Ovary (tissue), 9 donors: ENCODE results near the gene GSTT2B. TPM values are rescaled to one million over a fixed set of nuclear protein-coding genes. Genes with fewer than 3 reads are reported as not detected.
"Not testable (repeated sequence)": the region's sequence is repeated elsewhere in the genome, so short reads cannot be mapped to it uniquely, and the experiment has no call there.

Experiments used
- DNase-seq, 5 donors: peaks; one replicate each; pipeline ENCODE4 v3.0.0-alpha.2; 2019 to 2020
- H3K27ac ChIP-seq, 2 donors: fragments of 200-600 bp; one replicate each; pipeline versions ENCODE4 v1.5.1 to v1.8.0; 2019 to 2022
- H3K27me3 ChIP-seq: fragments of 200-600 bp; one replicate; pipeline ENCODE4 v1.8.0; 2022
- H3K36me3 ChIP-seq: fragments of 200-600 bp; sonication (generic); one replicate; pipeline ENCODE4 v1.5.1; 2019
- H3K4me1 ChIP-seq: one replicate; pipeline ENCODE4 v1.8.1; 2013; ENCODE audit warnings: mild to moderate bottlenecking, moderate library complexity; ENCODE audit not compliant: insufficient read depth
- H3K4me3 ChIP-seq: fragments of 200-600 bp; sonication (generic); one replicate; pipeline ENCODE4 v1.5.1; 2017
- H3K9me3 ChIP-seq, 2 donors: fragments of 200-600 bp in 1 of 2; sonication (generic) in 1 of 2; one replicate each; pipeline versions ENCODE4 v1.5.1 to v1.8.1; 2013 to 2019; ENCODE audit warnings: mild to moderate bottlenecking in 1 of 2, moderate library complexity in 1 of 2
- EP300 ChIP-seq: sonication (generic); formaldehyde crosslinking; IDR thresholded peaks from one replicate; pipeline ENCODE4 v1.6.1; 2017; ENCODE audit warnings: antibody characterized with exemption
- POLR2A ChIP-seq: fragments of 450-650 bp; IDR thresholded peaks from one replicate; pipeline ENCODE4 v1.6.1; 2017; ENCODE audit warnings: antibody characterized with exemption, mild to moderate bottlenecking, moderate library complexity
- WGBS, 3 donors: extraction: QIAGEN DNeasy Blood & Tissue Kit in 1 of 3; methylation state at CpG; one replicate each; pipeline versions ENCODE4 v1.1.5 to v1.1.7; 2013 to 2017; 5-methylcytosine and 5-hydroxymethylcytosine counted together
- intact Hi-C, 4 donors: fragments of 100-400 bp; cut with DNase I; formaldehyde crosslinking; loops; one replicate each; pipeline versions ENCODE4 v1.11.0 to v1.15.1; 2022 to 2023
- polyA plus RNA-seq, 2 donors: library from polyadenylated mRNA; stranded (reverse); fragments of 200-250 nt in 1 of 2; fragments of 350-450 nt in 1 of 2; fragmentation: Illumina TruSeq in 1 of 2; extraction: RNeasy Lipid Tissue Mini Kit (QIAGEN cat#74804) in 1 of 2; gene quantifications; one replicate each; pipeline ENCODE4 v1.2.3, GENCODE V29; 2013 to 2014
- total RNA-seq, 7 donors: library from RNA; depleted of rRNA in 2 of 7; stranded (reverse); fragments of >200 nt in 2 of 7; fragmentation: NEBNext Ultra II Directional in 3 of 7; extraction: Animal tissue kit (Norgen Biotek cat#: 25700) in 3 of 7; gene quantifications; one replicate each; pipeline versions ENCODE4 v1.1.0 to v1.2.4, GENCODE V29; 2016 to 2023
- TF ChIP-seq, protein P1 (sequence below), 3 donors: fragments of 450-650 bp in 2 of 3; fragments of 200-600 bp in 1 of 3; IDR thresholded peaks; one replicate each; pipeline versions ENCODE4 v1.5.1 to v1.8.0; 2016 to 2022; ENCODE audit warnings: antibody characterized with exemption in 3 of 3, mild to moderate bottlenecking in 1 of 3
- donor health status: DM: no; HTN: no; CAD: no; lungs with moderate emphysema.
- donor health status: DM: no; HTN: no; CAD: no.
- donor health status: Bipolar disorder and iron deficiency.
- donor health status: DM: yes; HTN: yes; CAD: no.
- donor health status: DM: no; HTN: no; CAD: no.
- donor health status: DM: yes; HTN: yes; CAD: no.

GSTT2B gene
- total and polyA plus RNA-seq, 9 donors: 5.8 to 20.9 (median 12.3) TPM

DNA sequence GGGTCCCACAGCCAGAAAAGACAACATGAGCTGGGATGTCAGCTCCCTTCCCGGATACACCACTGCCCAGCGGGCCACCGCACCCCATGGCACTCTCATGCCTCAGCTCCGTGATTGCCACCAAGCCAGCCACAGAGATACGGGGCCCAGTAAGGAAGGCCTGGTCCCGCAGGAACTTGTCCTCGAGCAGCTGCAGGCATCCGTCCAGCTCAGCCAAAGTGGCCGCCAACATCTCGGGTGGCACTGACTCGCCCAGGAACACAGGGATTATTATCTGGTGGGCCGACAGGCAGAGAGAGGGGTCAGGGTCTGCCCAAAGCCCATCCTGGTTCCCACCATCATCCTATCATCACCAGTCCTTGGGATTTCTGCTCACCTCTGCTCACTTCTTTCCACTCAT is 16.3 kb upstream of the GSTT2B start:
- DNase-seq, H3K9me3 ChIP-seq, H3K4me1 ChIP-seq, H3K36me3 ChIP-seq, intact Hi-C loops, H3K27ac ChIP-seq, H3K27me3 ChIP-seq, H3K4me3 ChIP-seq: not testable (repeated sequence)
- WGBS, 3 donors: 91% methylated on average over 7 of the region's 12 CpGs; no CpG with 5 or more reads in 2 of the 3 donors

DNA sequence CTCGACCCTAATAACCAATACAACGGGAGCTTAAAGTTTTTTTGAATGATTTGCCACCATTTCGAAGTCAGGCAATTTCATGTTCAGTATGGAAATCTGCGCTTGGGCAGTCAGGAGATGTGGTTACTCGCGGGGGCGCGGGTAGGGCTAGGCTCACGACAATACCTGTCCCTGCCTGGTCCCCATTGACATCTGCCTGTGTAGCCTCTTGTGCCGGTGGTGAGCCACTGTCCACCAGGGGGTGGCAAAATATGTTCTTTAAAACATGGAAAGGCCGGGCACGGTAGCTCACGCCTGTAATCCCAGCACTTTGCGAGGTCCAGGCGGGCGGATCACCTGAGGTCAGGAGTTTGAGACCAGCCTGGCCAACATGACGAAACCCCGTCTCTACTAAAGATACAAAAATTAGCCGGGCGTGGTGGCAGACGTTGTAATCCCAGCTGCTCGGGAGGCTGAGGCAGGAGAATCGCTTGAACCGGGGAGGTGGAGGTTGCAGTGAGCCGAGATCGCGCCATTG is 13.9 kb upstream of the GSTT2B start:
- not testable (repeated sequence) for H3K9me3 ChIP-seq, H3K36me3 ChIP-seq, H3K27me3 ChIP-seq, DNase-seq, H3K4me3 ChIP-seq, H3K27ac ChIP-seq, H3K4me1 ChIP-seq
- 17 to 20% methylated on average over 6 to 8 of the region's 27 CpGs; no CpG with 5 or more reads in 1 of the 3 donors for WGBS, 3 donors
- intact Hi-C loops: loop anchor here in 2 of 4 donors (5.0 kb wide), 2 partner anchors 43 to 48 kb away; no protein-coding TSS in a partner anchor

DNA sequence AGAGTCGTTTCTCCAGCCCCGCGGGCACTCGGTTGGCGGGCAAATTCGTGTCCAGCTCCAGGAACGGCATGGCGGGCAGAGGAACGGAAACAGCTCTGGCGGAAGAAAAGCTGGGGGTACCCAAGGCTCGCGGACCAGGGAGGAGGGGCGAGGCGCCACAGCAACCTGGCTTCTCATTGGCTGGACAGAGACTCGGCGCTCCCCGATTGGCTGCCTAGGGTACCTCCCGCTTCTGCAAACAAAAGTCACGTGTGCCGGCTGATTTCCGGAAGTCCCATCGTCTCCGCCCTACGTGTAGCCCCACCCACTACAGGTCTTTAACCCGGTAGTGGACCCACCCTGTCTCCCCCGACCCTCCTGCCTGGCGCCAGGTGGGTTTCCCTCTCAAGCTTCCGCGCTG is 13.3 kb upstream of the GSTT2B start, which contains the start of gene DDT:
Gene DDT, minus strand, starts transcription at position 97 of the 400 bp plus-strand sequence. Its CDS starts 27 bp downstream, at position 70.
- H3K4me3 ChIP-seq: not testable (repeated sequence)

DNA sequence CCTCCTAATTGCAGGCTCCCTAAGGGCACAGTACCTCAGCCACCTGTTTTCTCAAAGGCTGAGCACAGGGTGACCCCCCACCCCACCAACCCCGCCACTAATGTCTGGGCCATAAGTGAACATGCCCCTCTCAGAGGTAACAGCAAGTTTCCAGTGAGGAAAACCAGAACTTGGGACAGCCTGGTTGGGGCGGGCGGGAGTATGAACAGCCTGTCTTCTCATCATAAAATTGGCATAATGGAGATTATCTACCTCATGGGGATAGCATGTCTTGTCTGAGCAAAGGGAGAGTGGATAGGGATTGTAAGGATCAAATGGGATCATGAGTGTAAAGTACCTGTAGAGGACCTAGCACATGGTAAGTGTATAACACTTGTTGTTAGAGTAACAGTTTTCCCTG is 10.9 kb upstream of the GSTT2B start:
- not testable (repeated sequence) for H3K27me3 ChIP-seq, H3K4me1 ChIP-seq, H3K36me3 ChIP-seq, H3K4me3 ChIP-seq, DNase-seq, H3K27ac ChIP-seq, H3K9me3 ChIP-seq
- intact Hi-C loops: loop anchor here in 2 of 4 donors (5.0 kb wide), 2 partner anchors 40 to 45 kb away; no protein-coding TSS in a partner anchor
- 91 to 98% (median 91%) methylated on average over 3 of the region's 3 CpGs for WGBS, 3 donors

More for the DNA sequence above, 13.3 kb upstream of the GSTT2B start, which contains the start of gene DDT:
- not testable (repeated sequence) for H3K4me1 ChIP-seq, H3K9me3 ChIP-seq, H3K27me3 ChIP-seq, H3K27ac ChIP-seq, H3K36me3 ChIP-seq, DNase-seq
- intact Hi-C loops: loop anchor here in 2 of 4 donors (5.0 kb wide), 2 partner anchors 42 to 47 kb away; no protein-coding TSS in a partner anchor
- no CpG with 5 or more reads among the region's 29 CpGs for WGBS, 3 donors

DNA sequence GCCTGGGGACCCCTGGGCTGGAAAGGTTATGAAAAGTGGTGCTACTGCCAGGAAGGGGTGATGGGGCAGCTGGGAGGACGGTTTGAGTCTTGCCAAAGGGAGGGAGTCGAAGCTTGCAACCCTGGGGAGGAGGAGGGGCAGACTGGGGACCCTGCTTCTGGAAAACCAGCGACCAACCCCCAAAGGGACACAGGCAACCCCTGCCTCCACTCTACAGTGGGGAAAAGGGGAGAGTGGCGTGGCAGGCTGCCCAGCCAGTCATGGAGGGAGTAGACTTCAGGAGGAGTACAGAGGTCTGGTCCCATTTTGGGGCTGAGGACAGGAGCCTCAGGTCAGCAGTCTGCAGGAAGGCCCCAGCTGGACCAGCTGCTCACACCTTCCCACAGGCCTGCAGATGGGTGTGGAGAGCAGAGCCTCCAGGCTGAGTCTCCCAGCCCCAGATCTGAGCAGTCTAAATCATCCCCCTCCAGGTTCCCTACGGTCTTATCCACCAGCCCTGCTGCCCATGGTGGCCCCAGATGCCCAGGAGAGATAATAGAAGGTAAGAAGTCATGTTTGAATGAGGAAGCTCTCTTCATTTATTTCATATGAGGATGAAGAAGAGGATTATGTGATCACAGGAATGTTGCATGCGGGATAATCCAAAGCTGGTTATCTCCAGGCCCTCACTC is 10.0 kb upstream of the GSTT2B start:
- TF ChIP-seq EP300 (no peak), POLR2A (no peak)
- TF ChIP-seq, protein P1, sequence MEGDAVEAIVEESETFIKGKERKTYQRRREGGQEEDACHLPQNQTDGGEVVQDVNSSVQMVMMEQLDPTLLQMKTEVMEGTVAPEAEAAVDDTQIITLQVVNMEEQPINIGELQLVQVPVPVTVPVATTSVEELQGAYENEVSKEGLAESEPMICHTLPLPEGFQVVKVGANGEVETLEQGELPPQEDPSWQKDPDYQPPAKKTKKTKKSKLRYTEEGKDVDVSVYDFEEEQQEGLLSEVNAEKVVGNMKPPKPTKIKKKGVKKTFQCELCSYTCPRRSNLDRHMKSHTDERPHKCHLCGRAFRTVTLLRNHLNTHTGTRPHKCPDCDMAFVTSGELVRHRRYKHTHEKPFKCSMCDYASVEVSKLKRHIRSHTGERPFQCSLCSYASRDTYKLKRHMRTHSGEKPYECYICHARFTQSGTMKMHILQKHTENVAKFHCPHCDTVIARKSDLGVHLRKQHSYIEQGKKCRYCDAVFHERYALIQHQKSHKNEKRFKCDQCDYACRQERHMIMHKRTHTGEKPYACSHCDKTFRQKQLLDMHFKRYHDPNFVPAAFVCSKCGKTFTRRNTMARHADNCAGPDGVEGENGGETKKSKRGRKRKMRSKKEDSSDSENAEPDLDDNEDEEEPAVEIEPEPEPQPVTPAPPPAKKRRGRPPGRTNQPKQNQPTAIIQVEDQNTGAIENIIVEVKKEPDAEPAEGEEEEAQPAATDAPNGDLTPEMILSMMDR (IDR thresholded peaks at IDR 0.05): no peak
- 56 to 73% (median 65%) methylated on average over 6 of the region's 6 CpGs for WGBS, 3 donors

DNA sequence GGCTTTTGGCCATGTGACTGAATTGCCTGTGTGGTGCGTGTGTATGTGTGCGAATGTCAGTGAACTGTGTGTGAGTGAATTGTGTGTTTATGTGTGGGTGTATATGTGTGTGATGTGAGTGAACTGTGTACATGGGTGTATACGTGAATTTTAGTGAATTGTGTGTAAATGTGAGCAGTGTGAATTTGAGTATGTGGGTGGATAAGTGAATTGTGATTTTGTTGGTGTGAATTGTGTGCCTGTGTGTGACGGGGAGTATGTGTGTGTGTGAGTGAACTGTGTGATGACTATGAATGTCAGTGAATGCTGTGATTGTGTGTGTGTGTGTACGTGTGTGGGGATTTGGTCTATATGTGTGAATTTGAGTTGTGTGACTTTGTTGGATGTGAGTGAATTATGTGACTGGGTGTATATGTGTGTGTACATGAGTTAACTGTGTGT is 9.2 kb upstream of the GSTT2B start:
- WGBS, 3 donors: 76 to 82% (median 81%) methylated on average over 5 of the region's 5 CpGs
- Histone ChIP-seq H3K4me1 (no peaks in the 10 kb centered on the region), H3K9me3 (no peaks in the 10 kb centered on the region), H3K36me3 (no peaks in the 10 kb centered on the region), H3K4me3 (no peak overlapping the region), H3K27ac (no peak overlapping the region), H3K27me3 (no peaks in the 10 kb centered on the region)
- DNase-seq: no peak
- TF ChIP-seq EP300 (no peak), POLR2A (no peak)
- TF ChIP-seq, protein P1 (IDR thresholded peaks at IDR 0.05): no peak
- intact Hi-C loops: loop anchor here in 2 of 4 donors (5.0 kb wide), 2 partner anchors 38 to 43 kb away; no protein-coding TSS in a partner anchor

More for the DNA sequence above, 10.0 kb upstream of the GSTT2B start:
- intact Hi-C loops: loop anchor here in 2 of 4 donors (5.0 kb wide), 2 partner anchors 39 to 44 kb away; no protein-coding TSS in a partner anchor
- Histone ChIP-seq H3K27me3 (no peaks in the 10 kb centered on the region), H3K27ac (no peak overlapping the region), H3K9me3 (no peaks in the 10 kb centered on the region), H3K4me3 (no peak overlapping the region), H3K36me3 (no peaks in the 10 kb centered on the region), H3K4me1 (no peaks in the 10 kb centered on the region)
- DNase-seq: no peak
